HepG2 (cell line): ENCODE data around the gene CCDC183.

ENCODE experiments used
- RBAK ChIP-seq: sonication (generic); formaldehyde crosslinking; IDR thresholded peaks from 2 replicates; pipeline ENCODE4 v1.5.1; 2020; ENCODE audit warnings: mild to moderate bottlenecking, missing genetic modification reagents
- SETDB1 ChIP-seq: sonication (generic); formaldehyde crosslinking; IDR thresholded peaks from 2 replicates; pipeline ENCODE4 v1.5.1; 2020; ENCODE audit warnings: missing genetic modification reagents, mild to moderate bottlenecking, borderline replicate concordance
- U2AF2 ChIP-seq: fragments of 200-400 bp; formaldehyde crosslinking; IDR thresholded peaks from 2 replicates; pipeline ENCODE4 v1.6.1; 2017; ENCODE audit warnings: low read depth, mild to moderate bottlenecking, low read length
- ZNF263 ChIP-seq: sonication (generic); formaldehyde crosslinking; IDR thresholded peaks from 2 replicates; pipeline ENCODE4 v1.4.0; 2020; ENCODE audit warnings: missing genetic modification reagents
- ZNF678 ChIP-seq: sonication (generic); formaldehyde crosslinking; IDR thresholded peaks from 2 replicates; pipeline ENCODE4 v1.4.0; 2020; ENCODE audit warnings: mild to moderate bottlenecking, missing genetic modification reagents
- TF ChIP-seq, protein P1 (sequence below): sonication (generic); formaldehyde crosslinking; IDR thresholded peaks from 2 replicates; pipeline ENCODE4 v1.4.0; 2020; ENCODE audit warnings: missing genetic modification reagents
- TF ChIP-seq, protein P2 (sequence below): sonication (generic); formaldehyde crosslinking; IDR thresholded peaks from 2 replicates; pipeline ENCODE4 v1.5.0; 2020; ENCODE audit warnings: missing genetic modification reagents
- TF ChIP-seq, protein P3 (sequence below): IDR thresholded peaks from 2 replicates; pipeline ENCODE4 v1.6.1; 2016; ENCODE audit warnings: low read depth
- TF ChIP-seq, protein P4 (sequence below): sonication (generic); formaldehyde crosslinking; IDR thresholded peaks from 2 replicates; pipeline ENCODE4 v1.5.0; 2020; ENCODE audit warnings: mild to moderate bottlenecking, missing genetic modification reagents, moderate library complexity

DNA sequence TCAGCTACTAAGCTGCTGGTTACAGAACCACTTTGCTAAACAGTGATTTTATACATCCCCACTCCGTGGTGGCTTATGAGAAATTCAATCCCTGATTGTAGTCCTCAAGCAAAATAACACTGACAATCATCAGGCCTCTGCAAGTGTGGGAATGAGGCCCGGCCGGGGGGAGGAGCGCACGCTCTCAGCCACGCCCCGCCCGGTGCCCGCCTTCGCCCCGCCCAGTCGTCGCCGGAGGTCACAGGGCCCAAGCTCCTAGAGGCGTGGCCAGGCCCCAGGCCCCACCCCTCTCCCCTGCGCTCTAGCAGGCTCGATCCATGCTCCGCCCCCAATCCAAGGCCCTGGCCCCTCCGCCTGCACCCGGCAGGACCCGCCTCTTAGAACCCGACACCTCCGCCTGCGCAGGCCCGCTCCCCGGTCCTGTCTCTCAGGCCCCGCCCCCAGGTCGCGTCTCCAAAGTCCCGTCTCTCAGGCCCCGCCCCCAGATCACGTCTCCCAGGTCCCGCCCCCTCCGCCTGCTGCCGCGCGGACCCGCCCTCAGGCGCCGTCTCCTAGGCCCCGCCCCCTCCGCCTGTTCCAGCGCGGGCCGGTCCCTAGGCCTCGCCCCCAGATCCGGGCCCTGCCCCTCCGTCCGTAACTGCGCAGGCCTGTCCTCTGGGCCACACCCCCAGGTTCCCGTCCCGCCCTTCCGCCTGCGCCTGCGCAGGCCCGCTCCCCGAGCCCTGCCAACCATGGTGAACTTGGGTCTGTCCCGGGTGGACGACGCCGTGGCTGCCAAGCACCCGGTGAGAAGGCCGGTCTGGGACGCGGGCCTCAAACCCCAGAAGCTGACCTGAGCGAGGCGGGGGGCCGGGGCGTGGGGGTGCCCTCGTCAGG, 5.3 kb upstream of the CCDC183 start, which contains the start of gene TMEM141:
- TF ChIP-seq, protein P1, sequence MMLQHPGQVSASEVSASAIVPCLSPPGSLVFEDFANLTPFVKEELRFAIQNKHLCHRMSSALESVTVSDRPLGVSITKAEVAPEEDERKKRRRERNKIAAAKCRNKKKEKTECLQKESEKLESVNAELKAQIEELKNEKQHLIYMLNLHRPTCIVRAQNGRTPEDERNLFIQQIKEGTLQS, result no peak
- TF ChIP-seq, protein P2, sequence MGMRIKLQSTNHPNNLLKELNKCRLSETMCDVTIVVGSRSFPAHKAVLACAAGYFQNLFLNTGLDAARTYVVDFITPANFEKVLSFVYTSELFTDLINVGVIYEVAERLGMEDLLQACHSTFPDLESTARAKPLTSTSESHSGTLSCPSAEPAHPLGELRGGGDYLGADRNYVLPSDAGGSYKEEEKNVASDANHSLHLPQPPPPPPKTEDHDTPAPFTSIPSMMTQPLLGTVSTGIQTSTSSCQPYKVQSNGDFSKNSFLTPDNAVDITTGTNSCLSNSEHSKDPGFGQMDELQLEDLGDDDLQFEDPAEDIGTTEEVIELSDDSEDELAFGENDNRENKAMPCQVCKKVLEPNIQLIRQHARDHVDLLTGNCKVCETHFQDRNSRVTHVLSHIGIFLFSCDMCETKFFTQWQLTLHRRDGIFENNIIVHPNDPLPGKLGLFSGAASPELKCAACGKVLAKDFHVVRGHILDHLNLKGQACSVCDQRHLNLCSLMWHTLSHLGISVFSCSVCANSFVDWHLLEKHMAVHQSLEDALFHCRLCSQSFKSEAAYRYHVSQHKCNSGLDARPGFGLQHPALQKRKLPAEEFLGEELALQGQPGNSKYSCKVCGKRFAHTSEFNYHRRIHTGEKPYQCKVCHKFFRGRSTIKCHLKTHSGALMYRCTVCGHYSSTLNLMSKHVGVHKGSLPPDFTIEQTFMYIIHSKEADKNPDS (CRISPR knock-in tag), result no peak
- TF ChIP-seq SETDB1 (CRISPR knock-in tag) (no peak), RBAK (CRISPR knock-in tag) (no peak), ZNF263 (no peak), ZNF678 (no peak), U2AF2 (no peak)
- TF ChIP-seq, protein P3, sequence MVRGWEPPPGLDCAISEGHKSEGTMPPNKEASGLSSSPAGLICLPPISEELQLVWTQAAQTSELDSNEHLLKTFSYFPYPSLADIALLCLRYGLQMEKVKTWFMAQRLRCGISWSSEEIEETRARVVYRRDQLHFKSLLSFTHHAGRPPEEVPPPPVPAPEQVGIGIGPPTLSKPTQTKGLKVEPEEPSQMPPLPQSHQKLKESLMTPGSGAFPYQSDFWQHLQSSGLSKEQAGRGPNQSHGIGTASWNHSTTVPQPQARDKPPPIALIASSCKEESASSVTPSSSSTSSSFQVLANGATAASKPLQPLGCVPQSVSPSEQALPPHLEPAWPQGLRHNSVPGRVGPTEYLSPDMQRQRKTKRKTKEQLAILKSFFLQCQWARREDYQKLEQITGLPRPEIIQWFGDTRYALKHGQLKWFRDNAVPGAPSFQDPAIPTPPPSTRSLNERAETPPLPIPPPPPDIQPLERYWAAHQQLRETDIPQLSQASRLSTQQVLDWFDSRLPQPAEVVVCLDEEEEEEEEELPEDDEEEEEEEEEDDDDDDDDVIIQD (CRISPR knock-in tag), result no peak
- TF ChIP-seq, protein P4, sequence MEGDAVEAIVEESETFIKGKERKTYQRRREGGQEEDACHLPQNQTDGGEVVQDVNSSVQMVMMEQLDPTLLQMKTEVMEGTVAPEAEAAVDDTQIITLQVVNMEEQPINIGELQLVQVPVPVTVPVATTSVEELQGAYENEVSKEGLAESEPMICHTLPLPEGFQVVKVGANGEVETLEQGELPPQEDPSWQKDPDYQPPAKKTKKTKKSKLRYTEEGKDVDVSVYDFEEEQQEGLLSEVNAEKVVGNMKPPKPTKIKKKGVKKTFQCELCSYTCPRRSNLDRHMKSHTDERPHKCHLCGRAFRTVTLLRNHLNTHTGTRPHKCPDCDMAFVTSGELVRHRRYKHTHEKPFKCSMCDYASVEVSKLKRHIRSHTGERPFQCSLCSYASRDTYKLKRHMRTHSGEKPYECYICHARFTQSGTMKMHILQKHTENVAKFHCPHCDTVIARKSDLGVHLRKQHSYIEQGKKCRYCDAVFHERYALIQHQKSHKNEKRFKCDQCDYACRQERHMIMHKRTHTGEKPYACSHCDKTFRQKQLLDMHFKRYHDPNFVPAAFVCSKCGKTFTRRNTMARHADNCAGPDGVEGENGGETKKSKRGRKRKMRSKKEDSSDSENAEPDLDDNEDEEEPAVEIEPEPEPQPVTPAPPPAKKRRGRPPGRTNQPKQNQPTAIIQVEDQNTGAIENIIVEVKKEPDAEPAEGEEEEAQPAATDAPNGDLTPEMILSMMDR (CRISPR knock-in tag), result no peak
